Caco-2 (cell line): ENCODE measurements around the gene SCN8A. TPM values are rescaled to one million over a fixed set of nuclear protein-coding genes. Genes with fewer than 3 reads are reported as not detected.

Experiments
- BruUV-seq: library from RNA; stranded (reverse); fragments of 400-500 nt; replicated peaks from 2 replicates; lab custom pipeline; 2021; lab: Mats Ljungman, UMichigan
- CTCF ChIA-PET: fragments of 300-600 bp; sonication (Branson Sonifier 250); formaldehyde crosslinking; loops from one replicate; lab custom pipeline; 2022; ENCODE audit warnings: antibody characterized with exemption; lab: Charles Lee
- POLR2A ChIA-PET: fragments of 300-600 bp; sonication (Branson Sonifier 250); formaldehyde crosslinking; loops from one replicate; lab custom pipeline; 2022; ENCODE audit warnings: antibody characterized with exemption; lab: Charles Lee
- DNase-seq, 2 experiments: peaks; one replicate each; pipeline versions ENCODE4 v3.0.0 to v3.0.0-alpha.2; 2020 to 2022
- H3K27me3 ChIP-seq: replicated peaks from 2 replicates; pipeline ENCODE4 v1.6.0; 2011; ENCODE audit warnings: low read length; ENCODE audit not compliant: control insufficient read depth, insufficient read depth
- H3K36me3 ChIP-seq: 2 replicates; pipeline ENCODE4 v1.5.1; 2011; ENCODE audit warnings: low read length; ENCODE audit not compliant: control insufficient read depth, insufficient read depth
- H3K4me1 ChIP-seq: fragments of 250-450 bp; sonication (Bioruptor Pico); 2 replicates; pipeline ENCODE4 v1.5.1; 2020; ENCODE audit warnings: mild to moderate bottlenecking
- H3K4me3 ChIP-seq: 2 replicates; pipeline ENCODE4 v1.5.1; 2011; ENCODE audit warnings: low read depth, mild to moderate bottlenecking, control low read depth, low read length
- H3K9me3 ChIP-seq: fragments of 250-450 bp; sonication (Bioruptor Pico); 2 replicates; pipeline ENCODE4 v1.5.1; 2020; ENCODE audit warnings: mild to moderate bottlenecking, moderate library complexity
- H3K27ac Mint-ChIP-seq: one replicate; pipeline ENCODE4 v1.8.0; 2022; ENCODE audit warnings: mixed read lengths; ENCODE audit not compliant: unreplicated experiment
- H3K27me3 Mint-ChIP-seq: one replicate; pipeline ENCODE4 v1.8.0; 2022; ENCODE audit warnings: mixed read lengths; ENCODE audit not compliant: insufficient read depth, unreplicated experiment
- H3K36me3 Mint-ChIP-seq: one replicate; pipeline ENCODE4 v1.8.0; 2022; ENCODE audit warnings: mild to moderate bottlenecking, mixed read lengths; ENCODE audit not compliant: insufficient read depth, unreplicated experiment
- H3K4me1 Mint-ChIP-seq: one replicate; pipeline ENCODE4 v1.8.0; 2022; ENCODE audit warnings: low read depth, mixed read lengths; ENCODE audit not compliant: unreplicated experiment
- H3K4me3 Mint-ChIP-seq: one replicate; pipeline ENCODE4 v1.8.0; 2022; ENCODE audit warnings: mild to moderate bottlenecking, moderate library complexity, mixed read lengths; ENCODE audit not compliant: unreplicated experiment
- H3K9me3 Mint-ChIP-seq: one replicate; pipeline ENCODE4 v1.8.0; 2022; ENCODE audit warnings: mixed read lengths; ENCODE audit not compliant: unreplicated experiment
- CTCF ChIP-seq, 2 experiments: fragments of 200-600 bp in 1 of 2; IDR thresholded peaks; 1 replicate in 1 of 2; 2 replicates in 1 of 2; pipeline versions ENCODE4 v1.5.1 to v1.8.0; 2011 to 2022; ENCODE audit warnings: antibody characterized with exemption in 1 of 2, control low read depth in 1 of 2, inconsistent platforms in 1 of 2, low read depth in 1 of 2, low read length in 1 of 2, mild to moderate bottlenecking in 1 of 2, moderate library complexity in 1 of 2; ENCODE audit not compliant: insufficient read depth in 1 of 2, severe bottlenecking in 1 of 2, unreplicated experiment in 1 of 2
- intact Hi-C: fragments of 100-400 bp; cut with micrococcal nuclease; formaldehyde crosslinking; loops from one replicate; pipeline ENCODE4 v1.10.0; 2022; ENCODE audit not compliant: unreplicated experiment
- total RNA-seq: library from RNA; stranded (reverse); gene quantifications from 2 replicates; pipeline ENCODE4 v1.2.3, GENCODE V29; 2022

SCN8A gene
- total RNA-seq, 1 experiment from 2014 or later, result 16.5 TPM

- POLR2A ChIA-PET, result no interaction called here
- no peak for TF ChIP-seq CTCF (IDR thresholded peaks at IDR 0.05; ENCODE audit: insufficient read depth in 1 of 2, low read depth in 1 of 2, low read length in 1 of 2, severe bottlenecking in 1 of 2, unreplicated experiment in 1 of 2)
- DNase-seq, result no peak
- Histone ChIP-seq H3K4me1 (peaks cover 42% of the 10 kb centered on the region), H3K36me3 (no peaks in the 10 kb centered on the region), H3K9me3 (no peaks in the 10 kb centered on the region), H3K4me3 (no peak overlapping the region), H3K27me3 (no peaks in the 10 kb centered on the region)
- no peak overlapping the region for H3K4me3 Mint-ChIP-seq
- no peaks in the 10 kb centered on the region for H3K9me3 Mint-ChIP-seq
- BruUV-seq, result no TSS peak
- peaks cover 5% of the 10 kb centered on the region for H3K36me3 Mint-ChIP-seq
- no peaks in the 10 kb centered on the region for H3K27me3 Mint-ChIP-seq
- peaks cover 43% of the 10 kb centered on the region for H3K4me1 Mint-ChIP-seq
- H3K27ac Mint-ChIP-seq, result peak overlapping the region; percentile 33
- CTCF ChIA-PET, result no interaction called here
- intact Hi-C loops, result loop anchor here (5.0 kb wide), 1 partner anchor 122 kb away; a partner anchor contains a TSS
Measured at GRCh38 chr12:51689983-51690382, 99.0 kb downstream of the SCN8A start.

- no TSS peak for BruUV-seq
- intact Hi-C loops, result no loop called here
- H3K27me3 Mint-ChIP-seq, result no peaks in the 10 kb centered on the region
- no peaks in the 10 kb centered on the region for H3K36me3 ChIP-seq
- H3K9me3 Mint-ChIP-seq, result no peaks in the 10 kb centered on the region
- no peak overlapping the region for H3K27ac Mint-ChIP-seq
- ChIA-PET POLR2A (no interaction called here), CTCF (no interaction called here)
- peaks cover 5% of the 10 kb centered on the region for H3K36me3 Mint-ChIP-seq
- H3K4me1 Mint-ChIP-seq, result peaks cover 43% of the 10 kb centered on the region
- DNase-seq, result no peak
- H3K27me3 ChIP-seq, result no peaks in the 10 kb centered on the region
- no peaks in the 10 kb centered on the region for H3K9me3 ChIP-seq
- no peak for TF ChIP-seq CTCF (IDR thresholded peaks at IDR 0.05; ENCODE audit: insufficient read depth in 1 of 2, low read depth in 1 of 2, low read length in 1 of 2, severe bottlenecking in 1 of 2, unreplicated experiment in 1 of 2)
- no peak overlapping the region for H3K4me3 ChIP-seq
- H3K4me3 Mint-ChIP-seq, result no peak overlapping the region
- H3K4me1 ChIP-seq, result peaks cover 43% of the 10 kb centered on the region
Measured at GRCh38 chr12:51692016-51692415, 101.0 kb downstream of the SCN8A start.

GRCh38 chr12:51693569-51693968 lies 102.5 kb downstream of the SCN8A start:
- no peak for DNase-seq
- Mint-ChIP-seq H3K36me3 (peaks cover 5% of the 10 kb centered on the region), H3K9me3 (no peaks in the 10 kb centered on the region), H3K27ac (no peak overlapping the region), H3K27me3 (no peaks in the 10 kb centered on the region), H3K4me3 (no peak overlapping the region), H3K4me1 (peaks cover 28% of the 10 kb centered on the region)
- ChIA-PET POLR2A (no interaction called here), CTCF (no interaction called here)
- TF ChIP-seq CTCF (IDR thresholded peaks at IDR 0.05; ENCODE audit: insufficient read depth in 1 of 2, low read depth in 1 of 2, low read length in 1 of 2, severe bottlenecking in 1 of 2, unreplicated experiment in 1 of 2), result no peak
- H3K27me3 ChIP-seq, result no peaks in the 10 kb centered on the region
- peaks cover 32% of the 10 kb centered on the region; the same call in 1 of the 2 replicates for H3K4me1 ChIP-seq
- intact Hi-C loops, result no loop called here
- no peak overlapping the region for H3K4me3 ChIP-seq
- H3K36me3 ChIP-seq, result no peaks in the 10 kb centered on the region
- H3K9me3 ChIP-seq, result no peaks in the 10 kb centered on the region
- no TSS peak for BruUV-seq
